ENCODE results near the gene CDH22.

The CDH22 gene

DNA sequence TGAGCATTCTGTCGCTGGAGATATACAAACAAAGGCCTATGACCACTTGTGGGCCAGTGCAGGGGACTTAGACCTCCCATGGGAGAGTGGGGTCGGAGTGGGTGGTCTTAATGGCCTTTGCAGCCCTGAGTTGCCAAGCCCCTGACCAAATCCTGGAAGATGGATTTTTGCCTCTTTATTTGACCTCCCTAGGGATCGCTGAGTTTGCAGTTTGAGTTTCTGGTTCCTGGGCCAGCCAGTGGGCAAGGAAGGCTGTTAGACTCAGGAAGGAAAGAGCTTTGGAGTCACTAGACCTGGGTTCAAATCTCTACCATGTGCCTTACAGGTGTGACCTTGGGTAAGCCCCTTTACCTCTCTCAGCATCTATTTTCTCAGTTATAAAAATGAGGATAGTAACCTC, 96.0 kb downstream of the CDH22 start:
- no peak for DNase-seq

DNA sequence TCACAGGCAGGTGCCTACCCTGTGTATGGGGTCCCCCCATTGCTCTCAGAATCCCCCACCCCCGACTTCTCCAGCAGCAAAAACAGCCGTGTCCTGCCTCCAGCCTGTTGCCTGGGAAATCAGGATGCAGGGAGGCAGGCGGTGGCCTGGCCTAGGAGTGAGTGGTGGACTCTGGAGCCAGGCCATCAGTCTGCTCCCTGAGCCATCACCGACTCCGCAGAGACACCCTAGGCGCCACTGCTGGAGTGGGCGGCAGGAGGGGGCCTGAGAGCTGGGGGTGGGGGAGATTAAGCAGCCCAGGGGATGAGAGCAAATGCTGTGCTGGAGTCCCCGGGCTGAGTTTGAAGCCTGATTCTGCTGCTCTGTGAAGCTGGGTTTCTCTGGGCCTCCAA, 97.0 kb downstream of the CDH22 start:
- no peak for DNase-seq

DNA sequence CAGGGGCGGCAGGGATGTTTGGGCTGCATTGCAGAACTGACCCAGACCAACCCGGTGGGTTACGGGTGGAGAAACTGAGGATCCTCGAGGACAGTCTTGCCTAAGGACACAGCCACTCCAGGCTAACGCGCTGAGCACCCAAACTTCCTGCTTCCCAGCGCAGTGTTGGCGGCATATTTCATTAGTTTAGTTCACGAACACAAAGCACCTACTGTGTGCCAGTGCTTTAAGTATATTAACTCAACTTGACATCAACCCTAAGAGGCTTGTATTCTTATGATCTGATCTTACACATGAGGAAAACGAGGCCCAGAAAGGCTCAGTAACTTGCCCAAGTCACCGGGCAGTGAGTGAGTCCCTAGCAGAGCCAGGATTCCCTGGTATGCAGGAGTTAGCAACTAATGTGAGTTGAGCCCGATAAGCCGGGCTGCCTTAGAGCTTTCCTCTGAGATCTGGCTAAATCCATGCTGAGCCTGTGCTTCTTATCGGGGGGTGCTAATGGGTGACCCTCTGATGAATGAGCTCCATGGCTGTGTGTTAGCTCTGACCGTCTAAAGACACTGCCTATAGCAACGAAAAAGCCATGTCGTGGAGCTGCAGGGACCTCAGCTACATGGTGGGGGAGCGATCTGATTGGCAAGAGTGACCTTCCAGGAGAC, 97.5 kb downstream of the CDH22 start:
- no peak for DNase-seq

DNA sequence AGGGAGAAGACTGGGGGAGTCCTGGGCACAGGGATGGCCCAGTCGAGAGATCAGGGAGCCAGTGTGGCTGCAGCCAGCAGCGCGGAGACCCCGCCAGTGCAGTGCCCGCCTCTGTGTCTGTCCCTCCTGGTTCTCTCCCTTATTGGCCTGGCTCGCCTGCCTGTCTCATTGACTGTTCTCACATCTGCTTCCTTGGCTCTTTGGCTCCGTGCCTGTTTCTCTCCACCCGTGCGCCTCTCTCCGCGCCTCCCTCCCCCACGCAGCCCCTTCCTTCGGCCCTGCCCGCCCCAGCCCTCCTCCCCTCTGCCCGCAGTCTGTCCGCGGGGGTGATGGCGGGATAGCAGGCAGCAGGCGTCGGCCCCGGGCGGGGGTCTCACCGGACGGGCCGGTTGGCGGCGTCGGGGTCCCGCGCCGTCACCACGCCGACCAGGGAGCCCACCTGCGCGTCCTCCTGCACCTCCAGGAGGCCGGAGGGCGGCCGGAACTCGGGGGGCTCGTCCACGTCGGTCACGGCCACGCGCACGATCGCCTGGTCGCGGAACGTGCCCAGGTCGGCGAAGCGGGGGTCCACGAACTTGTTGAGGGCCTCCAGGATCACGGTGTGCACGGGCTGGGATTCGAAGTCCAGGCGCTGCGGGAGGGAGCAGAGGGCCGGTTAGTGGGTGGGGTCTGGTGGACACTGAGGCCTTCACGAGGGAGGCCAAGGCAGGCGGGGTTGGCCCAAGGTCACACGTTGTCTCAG, 98.2 kb downstream of the CDH22 start:
- DNase-seq: no peak

DNA sequence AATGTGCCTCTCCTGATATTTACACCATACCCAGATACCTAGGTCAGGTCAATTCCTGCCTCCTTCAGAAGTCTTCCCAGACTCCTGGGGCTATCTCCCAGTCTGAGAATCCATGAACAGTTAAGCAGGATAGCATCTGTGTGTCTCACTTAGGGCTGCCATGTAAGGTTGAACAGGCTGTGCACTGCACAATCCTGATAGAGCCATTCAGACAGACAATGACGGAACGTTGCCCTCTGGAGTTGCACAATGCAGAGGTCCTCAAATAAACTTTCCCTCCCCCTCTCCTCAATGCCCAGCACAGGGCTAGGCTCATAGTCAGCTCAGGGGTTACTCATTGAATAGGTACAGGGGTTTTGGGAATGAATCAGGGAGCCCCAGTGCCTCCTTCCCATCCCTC, 100.5 kb downstream of the CDH22 start:
- no peak for DNase-seq

DNA sequence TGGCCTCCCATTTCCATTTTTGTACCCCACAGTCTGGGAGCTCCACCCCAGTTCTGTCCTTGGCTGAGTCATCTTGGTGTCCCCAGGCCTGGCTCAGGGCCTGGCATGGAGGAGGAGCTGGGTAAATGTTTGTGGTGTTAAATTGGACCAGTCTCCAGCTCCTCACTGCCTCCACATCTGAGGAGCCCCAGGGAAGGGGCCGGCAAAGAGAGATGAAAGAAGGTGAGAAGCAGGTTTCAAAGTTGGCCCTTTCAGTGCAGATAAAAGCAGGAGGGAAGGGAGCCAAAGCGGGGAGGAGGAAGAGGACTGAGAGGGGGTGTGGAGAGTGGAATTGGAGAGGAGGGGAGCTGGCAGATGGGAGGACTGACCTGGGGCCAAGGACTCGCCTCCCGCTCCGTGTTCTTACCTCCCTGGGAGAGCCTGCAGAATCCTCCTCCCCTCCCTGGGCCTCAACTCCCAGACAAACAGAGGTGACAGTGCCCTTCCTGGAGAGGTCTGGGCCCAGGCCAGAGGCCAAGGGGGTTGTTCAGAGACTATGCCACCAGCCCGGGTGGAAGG, 101.2 kb downstream of the CDH22 start:
- DNase-seq: no peak

DNA sequence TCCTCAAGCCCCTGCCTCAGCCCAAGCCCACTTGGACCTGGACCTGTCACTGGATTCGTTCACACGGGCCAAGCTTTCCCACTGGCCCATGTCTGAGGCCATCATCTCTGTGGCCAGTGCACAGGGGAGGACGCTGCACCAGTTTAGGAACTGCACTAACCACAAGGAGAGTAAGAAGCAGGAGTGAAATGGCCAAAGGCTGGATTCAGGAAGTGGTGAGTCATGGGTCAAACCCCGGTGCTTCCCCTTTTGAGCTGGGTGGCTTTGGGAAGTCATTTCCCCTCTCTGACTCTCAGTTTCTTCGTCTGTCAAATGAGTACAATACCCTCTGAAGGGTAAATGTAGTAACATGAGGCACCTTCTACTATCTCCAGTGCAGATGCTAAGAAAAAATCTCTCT, 102.3 kb downstream of the CDH22 start:
- DNase-seq: peak; percentile 45

DNA sequence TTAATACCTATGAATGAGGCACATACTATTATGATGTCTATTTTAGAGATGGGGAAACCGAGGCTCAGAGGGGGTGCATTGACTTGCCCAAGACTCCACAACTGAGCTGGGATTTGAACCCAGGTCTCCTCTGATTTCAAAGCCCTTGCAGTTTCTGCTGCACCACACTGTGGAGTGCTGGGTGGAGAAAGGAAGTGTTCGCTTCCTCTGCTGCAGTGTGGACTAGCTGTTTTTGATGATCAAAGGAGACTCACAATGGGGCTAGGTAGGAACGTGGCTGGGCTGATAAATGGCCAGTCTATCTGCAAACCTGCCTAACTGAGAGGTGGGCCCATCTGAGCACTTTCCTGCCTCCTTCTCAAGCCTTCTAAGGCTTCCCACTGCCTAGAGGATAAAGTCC, 102.9 kb downstream of the CDH22 start:
- no peak for DNase-seq

DNA sequence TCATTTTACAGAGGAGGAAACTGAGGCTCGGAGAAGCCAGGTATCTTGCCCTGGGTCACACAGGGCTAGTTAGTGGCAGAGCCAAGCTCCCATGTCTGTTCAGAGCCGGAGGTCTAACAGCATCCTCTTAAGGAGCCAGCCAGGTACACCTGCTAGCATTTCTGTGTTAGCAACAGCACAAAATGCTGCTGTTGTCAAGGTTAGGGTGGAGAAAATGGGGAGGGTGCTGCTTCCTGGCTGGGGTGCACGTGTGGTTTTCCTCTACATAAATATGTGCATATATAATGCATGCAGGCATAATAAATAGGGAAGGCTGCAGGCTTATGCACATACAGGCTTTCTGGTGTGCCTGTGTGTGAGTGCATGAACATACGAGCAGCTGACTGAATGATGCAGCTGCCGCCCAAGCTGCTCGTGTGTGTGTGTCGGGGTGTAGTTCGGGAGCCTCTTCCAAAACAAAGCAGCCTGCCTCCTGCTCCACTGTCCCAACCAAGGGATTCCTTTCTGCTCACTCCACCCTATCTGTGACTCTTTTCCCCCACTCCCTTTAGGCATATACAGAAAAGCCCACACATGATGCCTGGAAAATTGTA, 103.6 kb downstream of the CDH22 start:
- no peak for DNase-seq

DNA sequence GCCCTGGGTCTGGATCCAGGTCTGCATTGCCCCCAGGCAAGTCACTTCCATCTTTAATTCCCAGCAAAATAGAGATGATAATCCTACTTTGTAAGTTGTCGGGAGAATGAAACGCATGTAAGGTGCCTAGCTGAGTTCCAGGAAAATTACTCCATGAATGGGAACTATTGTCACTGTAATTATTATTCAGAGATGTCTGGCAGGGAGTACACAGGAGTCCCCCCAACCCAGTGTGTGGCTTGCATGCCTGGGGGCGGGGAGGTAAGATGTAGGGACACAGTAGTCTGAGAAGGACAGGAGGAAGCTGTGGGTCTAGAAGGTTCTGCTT, 104.8 kb downstream of the CDH22 start:
- DNase-seq: no peak

DNA sequence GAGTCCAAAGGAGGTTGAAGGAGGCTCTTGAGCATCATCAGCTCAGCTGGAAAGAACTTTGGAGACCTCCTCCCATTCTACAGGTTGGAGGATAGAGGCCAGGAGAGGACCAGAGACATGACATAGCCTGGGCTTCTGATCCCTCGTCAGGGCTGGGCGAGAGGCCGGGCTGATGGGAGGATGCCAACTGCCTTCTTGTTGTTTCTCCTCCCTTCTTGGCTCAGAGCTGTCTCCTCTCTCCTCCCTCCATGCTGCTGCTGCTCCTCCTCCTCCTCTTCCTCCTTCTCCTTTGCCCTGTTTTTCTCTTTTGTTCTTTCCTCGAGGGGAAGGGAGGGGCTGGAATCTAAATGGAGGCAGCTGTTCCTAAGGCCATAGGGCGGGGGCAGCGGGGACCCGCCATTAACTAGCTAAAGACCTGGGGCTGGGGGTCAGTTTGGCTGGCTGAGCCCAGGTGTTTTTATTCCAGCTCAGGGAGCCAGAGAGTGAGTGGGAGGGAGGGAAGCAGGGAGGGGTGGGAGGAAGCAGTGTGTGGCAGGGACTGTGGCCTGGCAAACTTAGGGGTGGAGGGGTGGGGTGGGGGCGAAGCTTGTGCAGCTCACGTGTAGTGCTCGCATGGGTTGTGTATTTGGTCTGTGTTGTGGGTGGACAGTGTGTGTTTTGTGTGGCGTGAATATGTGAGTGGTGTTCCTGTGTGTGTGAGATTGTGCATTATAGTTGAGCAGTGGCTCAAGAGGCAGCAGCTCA, 105.4 kb downstream of the CDH22 start:
- DNase-seq: no peak

DNA sequence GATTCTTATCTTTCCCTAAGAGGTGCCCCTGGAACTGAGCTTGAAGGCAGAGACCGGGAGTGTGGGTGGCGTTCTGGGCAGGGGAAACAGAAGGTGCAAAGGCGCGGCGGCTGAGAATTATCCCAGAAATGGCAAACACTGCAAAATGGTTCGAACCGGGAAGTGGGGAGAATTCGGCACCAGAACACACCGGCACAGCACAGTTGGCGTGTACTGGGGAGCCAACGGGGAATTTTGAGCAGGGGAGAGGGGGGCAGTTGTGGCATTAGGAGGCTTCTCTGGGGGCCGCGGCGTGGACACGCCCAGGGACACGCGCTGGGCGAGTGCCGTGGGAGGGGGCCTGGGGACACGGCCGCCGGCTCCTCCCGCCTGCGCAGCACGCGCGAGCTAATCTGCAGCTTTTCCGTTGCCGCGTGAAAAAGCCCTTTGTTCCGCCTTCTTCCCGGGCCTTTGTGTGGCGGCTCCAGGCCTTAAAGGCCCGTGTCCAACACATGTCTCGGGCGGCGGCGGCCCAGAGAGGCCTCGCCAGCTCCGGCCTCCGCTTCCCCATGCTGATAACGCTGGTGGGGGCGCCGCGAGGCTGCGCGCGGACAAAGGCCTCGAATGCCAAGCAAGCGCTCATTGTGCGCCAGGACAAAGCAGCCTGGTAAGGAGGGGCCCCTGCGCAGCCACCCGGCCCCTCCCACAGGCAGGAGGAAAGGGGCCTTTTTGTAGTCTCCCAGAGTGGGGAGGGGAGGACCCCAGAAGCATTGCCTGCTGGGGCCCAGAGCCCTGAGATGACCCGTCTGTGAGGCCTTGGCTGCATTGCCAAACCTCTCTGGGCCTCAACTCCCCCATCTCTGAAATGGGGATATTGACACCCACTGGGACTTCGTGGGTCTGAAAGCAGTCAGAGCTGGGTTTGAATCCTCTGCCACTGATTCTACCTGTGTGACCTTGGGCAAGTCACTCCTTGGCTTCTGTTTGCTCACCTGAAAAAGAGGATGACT, 107.4 kb downstream of the CDH22 start:
- peak; percentile 42 for DNase-seq

DNA sequence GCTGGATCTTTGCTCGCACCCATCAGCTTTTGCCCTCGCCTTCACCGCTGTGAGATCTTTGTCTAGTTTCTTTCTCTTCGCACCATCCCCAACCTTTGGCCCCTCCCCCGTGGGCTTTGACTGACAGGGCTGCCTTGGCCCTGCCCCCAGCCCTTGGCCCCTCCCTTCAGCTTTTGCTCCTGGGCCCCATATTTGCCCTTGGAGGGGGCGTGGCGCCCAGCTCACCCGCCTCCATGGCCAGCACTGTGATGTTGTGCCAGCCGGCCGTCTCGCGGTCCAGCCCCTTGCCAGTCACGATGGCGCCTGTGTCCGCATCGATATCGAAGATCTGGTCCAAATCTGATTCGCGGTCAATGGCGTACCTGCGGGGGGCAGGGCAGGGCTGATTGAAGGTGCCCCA, 109.1 kb downstream of the CDH22 start:
- peak; percentile 82 for DNase-seq

DNA sequence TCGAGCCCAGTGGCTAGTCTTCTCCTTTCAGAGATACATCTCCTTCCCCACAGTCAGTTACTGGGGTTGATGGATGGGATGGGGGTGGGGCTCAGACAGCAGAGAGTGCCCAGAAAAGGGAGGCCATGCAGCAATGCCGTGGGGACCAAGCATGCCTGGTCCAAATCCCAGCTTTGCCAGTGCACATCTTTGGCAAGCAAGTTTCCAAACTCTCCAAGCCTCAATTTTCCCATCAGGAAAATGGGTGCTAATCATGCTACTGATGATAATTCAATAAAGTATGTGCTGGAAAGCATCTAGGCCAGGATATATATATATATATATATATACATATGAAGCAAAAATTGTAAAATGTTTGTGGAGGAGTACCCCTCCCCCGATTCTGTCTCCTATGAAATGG, 111.3 kb downstream of the CDH22 start:
- DNase-seq: no peak

DNA sequence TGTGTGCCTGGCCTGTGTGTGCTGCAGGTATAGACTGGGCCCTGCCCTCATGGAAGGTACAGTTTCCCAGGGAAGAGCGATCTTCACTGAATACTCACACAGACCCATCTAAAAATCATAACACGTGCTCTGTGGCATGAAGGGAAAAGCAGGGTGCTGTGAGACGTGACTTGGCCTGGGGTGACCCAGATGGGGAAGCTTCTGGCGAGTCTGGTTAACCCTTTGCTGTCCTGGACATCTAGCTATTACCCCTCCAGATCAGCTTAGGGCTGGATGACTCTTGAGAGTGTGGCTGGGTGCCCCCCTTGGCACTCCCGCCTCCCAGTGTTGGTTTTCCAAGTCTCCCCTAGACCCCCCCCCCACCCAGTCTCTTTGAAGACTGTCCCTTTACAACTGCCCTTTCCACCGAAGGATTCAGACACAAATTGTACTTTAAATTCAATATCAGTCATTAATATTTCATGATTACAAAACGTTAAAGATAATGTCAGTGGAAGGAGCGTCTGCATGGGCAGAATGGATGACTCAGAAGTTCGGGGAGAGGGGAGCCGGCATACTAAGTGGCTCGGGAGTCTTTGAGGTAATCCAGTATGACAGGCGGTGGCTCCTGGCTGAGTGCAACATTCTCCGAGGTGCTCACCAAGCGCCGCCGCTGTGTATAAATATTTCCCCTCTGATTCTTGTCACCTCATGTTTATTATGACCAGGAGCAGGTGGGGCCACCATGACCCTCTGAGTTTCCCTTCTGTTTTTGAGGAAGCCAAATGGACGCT, 112.8 kb downstream of the CDH22 start:
- DNase-seq: no peak

DNA sequence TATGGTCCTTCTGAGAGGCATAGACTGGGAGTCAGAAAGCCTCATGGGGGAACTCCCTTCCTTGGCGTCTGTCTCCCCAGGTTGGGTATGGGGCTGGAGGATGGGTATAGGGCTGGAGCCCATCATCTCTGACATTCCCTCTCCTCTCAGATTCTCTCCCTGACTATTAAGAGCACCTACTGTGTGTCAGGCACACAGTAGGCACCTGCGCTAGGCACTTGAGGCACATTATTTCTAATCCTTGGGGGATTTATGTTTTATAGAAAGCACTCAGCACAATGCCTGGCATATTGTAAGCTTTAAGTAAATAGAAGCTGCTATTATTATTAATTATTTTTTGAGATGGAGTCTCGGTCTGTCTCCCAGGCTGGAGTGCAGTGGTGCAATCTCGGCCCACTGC, 113.9 kb downstream of the CDH22 start:
- no peak for DNase-seq

DNA sequence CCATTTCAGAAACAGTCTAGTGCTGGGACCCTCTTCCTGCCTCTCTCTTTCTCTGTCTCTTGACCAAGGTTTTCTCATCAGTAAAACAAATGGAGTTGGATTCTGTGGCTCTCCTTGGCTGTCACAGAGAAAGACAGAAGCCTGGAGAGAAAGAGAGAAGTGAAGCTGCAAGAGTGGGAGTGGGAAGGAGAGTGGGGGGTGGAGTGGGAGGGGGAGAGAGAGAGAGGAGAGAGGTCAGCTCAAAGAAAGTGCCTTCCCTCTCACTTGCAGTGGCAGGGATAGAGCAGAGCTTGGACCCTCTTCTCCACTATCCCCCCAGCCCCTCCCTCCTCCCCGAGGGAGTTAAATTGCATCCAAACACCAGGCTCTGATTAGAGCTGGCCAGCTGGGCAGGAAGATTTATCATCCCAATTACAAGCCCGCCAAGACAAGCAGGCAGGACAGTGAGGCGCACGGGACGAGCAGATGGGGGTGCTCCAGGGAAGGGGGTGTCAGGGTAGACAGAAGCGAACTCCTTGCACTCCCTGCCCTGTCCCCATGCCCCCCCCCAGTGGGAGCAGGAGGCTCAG, 115.8 kb downstream of the CDH22 start:
- DNase-seq: no peak

DNA sequence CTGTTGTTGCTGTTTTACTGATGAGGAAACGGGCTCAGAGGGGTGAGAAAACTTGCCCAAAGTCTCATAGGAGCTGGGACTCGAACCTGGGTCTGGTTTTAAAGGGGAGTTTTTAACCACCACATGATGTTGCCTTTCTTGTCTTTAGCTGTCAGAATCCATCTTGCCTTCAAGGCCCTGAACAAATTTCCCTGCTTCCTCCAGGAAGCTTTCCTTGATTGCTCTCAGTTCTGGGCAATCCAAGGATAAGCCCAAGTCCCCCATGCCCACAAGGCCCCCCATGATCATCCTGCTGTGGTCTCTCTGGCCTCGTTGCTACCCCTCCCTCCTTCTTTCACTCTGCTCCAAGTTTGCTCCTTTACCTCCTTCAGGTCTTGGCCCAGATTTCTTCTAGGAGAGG, 116.7 kb downstream of the CDH22 start:
- no peak for DNase-seq

DNA sequence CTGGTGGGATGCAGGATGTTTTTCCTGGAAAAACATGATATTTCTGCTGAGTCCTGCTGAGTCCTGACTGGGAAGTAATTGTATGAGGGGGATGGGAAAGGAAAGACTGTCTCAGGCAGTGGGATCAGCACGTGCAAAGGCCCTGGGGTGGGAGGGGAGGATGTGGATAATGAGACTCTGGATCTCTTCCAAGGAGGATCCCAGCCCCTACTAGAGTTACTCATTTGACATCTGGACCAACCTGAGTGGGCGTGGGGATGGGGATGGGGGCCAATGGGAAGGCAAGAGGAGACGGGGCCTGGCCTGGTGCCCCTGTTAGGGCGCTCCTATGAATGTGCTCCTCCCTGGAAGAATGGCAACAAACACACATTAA, 117.1 kb downstream of the CDH22 start:
- DNase-seq: no peak

DNA sequence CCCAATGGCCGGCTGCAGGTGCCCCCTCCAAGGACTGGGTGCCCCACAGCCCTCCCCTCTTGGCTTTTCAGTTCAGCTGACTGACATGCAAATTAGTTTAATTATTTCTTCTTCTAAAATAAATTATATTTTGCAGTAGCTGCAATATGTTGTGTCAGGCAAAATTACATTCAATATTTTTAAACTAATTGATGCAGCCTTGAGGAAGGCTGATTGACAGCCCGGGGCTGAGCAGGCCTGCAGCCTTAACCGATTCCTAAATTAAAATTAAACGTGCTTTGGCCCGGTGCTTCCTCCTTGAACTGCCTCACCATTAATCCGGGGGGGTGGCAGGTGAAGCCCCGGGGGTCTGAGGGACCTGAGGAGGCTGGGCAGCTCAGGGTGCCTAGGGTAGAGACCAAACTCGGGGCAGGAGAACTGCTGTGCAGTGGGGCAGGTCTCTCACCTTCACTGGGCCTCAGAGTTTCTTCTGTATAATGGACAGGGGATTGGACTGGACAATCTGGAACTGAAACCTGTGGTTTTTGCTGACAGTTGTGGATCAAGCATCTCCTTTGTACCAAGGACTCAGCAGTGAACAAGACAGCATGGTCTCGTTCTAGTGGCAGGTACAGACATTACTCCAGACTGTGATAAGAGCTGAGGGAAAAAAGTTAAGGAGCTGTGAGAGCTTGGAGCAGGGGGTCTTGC, 117.7 kb downstream of the CDH22 start:
- no peak for DNase-seq

Data from DMS53 (cell line).